Fibroblast of lung (primary cell): ENCODE results near the gene CLSTN2.

ENCODE experiments used
- EZH2 ChIP-seq: IDR thresholded peaks from 2 replicates; pipeline ENCODE4 v1.5.1; 2012; ENCODE audit warnings: low read length, control low read depth, mild to moderate bottlenecking; ENCODE audit errors: missing control alignments
- TF ChIP-seq, protein P1 (sequence below), 2 donors: IDR thresholded peaks in 1 of 2; conservative IDR thresholded peaks in 1 of 2; 1 replicate in 1 of 2; 2 replicates in 1 of 2; pipeline ENCODE4 v1.5.1; 2011 to 2012; ENCODE audit warnings: low read length in 2 of 2, control low read depth in 1 of 2, inconsistent platforms in 1 of 2, low read depth in 1 of 2, mild to moderate bottlenecking in 1 of 2

DNA sequence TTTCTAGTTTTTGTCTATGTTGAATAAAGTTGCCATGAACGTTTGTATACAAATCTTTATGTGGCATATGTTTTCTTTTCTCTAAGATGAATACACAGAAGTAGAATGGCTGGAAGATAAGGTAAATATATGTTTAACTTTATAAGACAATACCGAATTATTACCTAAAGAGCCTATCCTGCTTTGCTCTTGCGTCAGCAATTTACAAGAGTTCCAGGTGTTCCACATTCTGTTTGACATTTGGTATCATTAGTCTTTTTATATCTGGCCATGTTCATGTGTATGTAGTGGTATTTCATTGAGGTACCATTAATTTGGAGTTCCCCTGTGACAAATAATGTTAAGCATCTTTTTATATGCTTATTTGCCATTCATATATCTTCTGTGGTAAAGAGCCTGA is 668.8 kb downstream of the CLSTN2 start:
- TF ChIP-seq, protein P1, sequence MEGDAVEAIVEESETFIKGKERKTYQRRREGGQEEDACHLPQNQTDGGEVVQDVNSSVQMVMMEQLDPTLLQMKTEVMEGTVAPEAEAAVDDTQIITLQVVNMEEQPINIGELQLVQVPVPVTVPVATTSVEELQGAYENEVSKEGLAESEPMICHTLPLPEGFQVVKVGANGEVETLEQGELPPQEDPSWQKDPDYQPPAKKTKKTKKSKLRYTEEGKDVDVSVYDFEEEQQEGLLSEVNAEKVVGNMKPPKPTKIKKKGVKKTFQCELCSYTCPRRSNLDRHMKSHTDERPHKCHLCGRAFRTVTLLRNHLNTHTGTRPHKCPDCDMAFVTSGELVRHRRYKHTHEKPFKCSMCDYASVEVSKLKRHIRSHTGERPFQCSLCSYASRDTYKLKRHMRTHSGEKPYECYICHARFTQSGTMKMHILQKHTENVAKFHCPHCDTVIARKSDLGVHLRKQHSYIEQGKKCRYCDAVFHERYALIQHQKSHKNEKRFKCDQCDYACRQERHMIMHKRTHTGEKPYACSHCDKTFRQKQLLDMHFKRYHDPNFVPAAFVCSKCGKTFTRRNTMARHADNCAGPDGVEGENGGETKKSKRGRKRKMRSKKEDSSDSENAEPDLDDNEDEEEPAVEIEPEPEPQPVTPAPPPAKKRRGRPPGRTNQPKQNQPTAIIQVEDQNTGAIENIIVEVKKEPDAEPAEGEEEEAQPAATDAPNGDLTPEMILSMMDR (conservative IDR thresholded peaks at IDR 0.05 in 1 of 2, IDR thresholded peaks at IDR 0.05 in 1 of 2; ENCODE audit: low read depth in 1 of 2, low read length in 2 of 2), result no peak
- no peak for TF ChIP-seq EZH2
